Lower leg skin (tissue), 3 donors: ENCODE measurements around the gene IQCK.

Experiments
- CTCF ChIP-seq, 3 donors: fragments of 450-650 bp; IDR thresholded peaks; one replicate each; pipeline ENCODE4 v1.5.1; 2016; ENCODE audit warnings: antibody characterized with exemption in 3 of 3, mild to moderate bottlenecking in 3 of 3, moderate library complexity in 2 of 3
- POLR2A ChIP-seq, 2 donors: fragments of 450-650 bp; IDR thresholded peaks; one replicate each; pipeline ENCODE4 v1.6.1; 2016 to 2017; ENCODE audit warnings: antibody characterized with exemption in 2 of 2, mild to moderate bottlenecking in 1 of 2, moderate library complexity in 1 of 2

GRCh38 chr16:19842426-19843157, 124.5 kb downstream of the IQCK start:
- no peak for TF ChIP-seq CTCF (IDR thresholded peaks at IDR 0.05)
- no peak for TF ChIP-seq POLR2A (IDR thresholded peaks at IDR 0.05)
